IPS-18c (cell line): Measurements from ENCODE around the gene CATSPER1.
"Not testable (repeated sequence)": the region's sequence is repeated elsewhere in the genome, so short reads cannot be mapped to it uniquely, and the experiment has no call there.

Experiments used
- H3K4me3 ChIP-seq: 2 replicates; pipeline ENCODE4 v1.7.0; 2013; ENCODE audit warnings: low read depth, mild to moderate bottlenecking, low read length, moderate library complexity; ENCODE audit not compliant: insufficient read depth
- H3K9me3 ChIP-seq: one replicate; pipeline ENCODE4 v1.6.1; 2013; ENCODE audit warnings: mild to moderate bottlenecking, low read length, moderate library complexity; ENCODE audit not compliant: control insufficient read depth, insufficient read depth

CATSPER1 gene

DNA sequence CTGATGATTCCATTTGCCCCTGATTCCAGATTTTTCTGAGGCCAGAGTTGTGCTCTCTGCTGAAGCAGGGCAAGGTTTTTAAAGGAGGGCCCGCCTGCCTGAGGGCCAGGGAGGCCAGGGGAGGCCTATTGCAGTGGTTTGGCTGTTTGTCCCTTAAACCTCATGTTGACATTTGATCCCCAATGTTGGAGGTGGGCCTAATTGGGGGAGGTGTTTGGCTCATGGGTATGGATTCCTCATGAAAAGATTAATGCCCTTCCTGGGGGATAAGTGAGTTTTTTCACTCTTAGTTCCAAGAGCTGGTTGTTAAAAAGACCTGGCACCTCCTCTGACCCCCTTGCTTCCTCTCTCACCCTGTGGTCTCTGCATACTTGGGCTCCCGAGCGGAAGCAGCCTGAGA is 13.5 kb upstream of the CATSPER1 start:
- H3K9me3 ChIP-seq: peaks cover 3% of the 10 kb centered on the region

DNA sequence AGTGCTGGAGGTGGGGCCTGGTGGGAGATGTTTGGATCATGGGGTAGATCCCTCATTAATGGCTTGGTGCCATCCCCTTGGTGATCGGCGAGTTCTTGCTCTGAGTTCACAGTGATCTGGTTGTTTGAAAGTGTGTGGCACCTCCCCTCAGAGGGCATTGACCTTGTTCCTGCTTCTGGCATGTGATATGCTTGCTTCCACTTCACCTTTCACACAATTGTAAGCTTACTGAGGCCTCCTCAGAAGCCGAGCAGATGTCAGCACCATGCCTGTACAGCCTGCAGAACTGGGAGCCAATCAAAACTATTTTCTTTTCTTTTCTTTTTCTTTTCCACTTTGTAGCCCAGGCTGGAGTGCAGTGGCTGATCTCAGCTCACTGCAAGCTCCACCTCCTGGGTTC is 11.0 kb upstream of the CATSPER1 start:
- Histone ChIP-seq H3K4me3 (no peak overlapping the region), H3K9me3 (no peaks in the 10 kb centered on the region)

More for the DNA sequence above, 13.5 kb upstream of the CATSPER1 start:
- H3K4me3 ChIP-seq: no peak overlapping the region

DNA sequence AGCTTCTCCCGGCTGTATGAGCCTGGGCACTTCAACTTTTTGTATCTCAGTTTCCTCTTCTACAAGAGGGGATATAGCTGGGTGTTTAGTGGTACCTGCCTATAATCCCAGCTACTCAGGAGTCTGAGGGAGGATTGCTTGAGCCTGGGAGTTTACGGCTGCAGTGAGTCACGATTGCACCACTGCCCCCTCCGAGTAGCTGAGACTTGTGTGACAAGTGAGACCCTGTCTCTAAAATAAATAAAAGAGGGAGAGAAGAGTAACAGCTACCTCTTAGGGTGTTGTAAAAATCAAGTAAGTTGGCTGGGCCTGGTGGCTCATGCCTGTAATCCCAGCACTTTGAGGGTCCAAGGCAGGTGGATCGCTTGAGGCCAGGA is 10.0 kb upstream of the CATSPER1 start:
- Histone ChIP-seq H3K9me3 (no peaks in the 10 kb centered on the region), H3K4me3 (no peak overlapping the region)

DNA sequence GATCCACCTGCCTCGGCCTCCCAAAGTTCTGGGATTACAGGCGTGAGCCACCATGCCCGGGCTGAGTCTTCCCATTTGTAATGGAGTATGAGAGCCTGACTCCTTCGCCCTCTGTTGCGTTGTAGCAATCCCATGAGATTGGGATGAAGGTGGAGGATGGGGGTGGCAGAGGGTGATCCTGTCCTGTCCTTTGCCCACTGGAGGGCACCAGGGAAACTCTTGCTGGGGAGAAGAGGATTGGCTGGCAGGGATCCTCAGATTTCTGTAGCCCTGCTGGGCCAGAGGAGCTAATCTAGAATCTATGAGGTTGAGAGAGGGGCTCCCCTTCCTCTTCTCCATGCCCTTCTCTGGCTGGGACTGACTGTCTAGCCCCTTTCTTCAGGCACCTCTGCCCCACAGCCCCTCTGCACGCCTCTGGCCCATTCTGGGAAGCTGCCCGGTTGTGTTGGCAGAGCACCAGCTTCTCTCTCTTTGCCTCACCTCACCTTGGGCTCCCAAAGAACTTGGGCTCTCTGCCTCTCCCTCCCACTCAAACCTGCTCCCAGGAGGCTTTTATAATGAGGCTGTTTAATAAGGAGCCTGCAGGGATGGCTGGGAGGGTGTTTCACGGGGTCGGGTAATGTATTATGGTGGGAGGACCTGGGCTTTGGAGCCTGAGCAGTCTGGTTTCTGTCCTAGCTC is 9.5 kb upstream of the CATSPER1 start:
- no peak overlapping the region for H3K4me3 ChIP-seq
- no peaks in the 10 kb centered on the region for H3K9me3 ChIP-seq

DNA sequence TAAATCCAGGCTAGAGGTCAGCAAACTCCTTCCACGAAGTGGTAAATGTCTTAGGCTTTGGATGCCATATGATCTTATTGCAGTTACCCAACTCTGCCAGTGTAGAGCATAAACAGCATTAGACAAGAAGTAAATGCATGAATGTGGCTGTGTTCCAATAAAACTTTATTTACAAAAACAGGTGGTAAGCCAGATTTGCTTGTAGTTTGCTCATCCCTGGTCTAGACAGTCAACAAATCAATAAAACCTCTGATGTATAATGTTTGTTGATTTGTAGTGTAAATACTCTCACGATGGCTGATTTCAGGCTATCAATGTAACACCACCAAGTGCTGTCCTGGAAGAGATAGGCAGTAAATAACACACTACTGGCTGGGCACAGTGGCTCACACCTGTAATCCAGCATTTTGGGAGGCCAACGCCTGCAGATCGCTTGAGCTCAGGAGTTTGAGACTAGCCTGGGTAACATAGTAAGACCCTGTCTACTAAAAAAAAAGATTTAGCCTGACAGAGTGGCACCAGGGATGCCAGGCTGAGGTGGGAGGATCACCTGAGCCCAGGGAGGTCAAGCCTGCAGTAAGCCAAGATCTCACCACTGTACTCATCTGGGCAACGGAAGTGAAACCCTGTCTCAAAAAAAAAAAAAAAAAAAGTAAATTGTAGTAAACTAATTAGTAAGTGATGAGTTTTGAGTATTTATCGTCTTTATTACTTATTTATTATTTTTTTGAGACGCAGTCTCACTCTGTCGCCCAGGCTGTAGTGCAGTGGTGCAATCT is 6.9 kb upstream of the CATSPER1 start:
- H3K4me3 ChIP-seq: no peak overlapping the region

DNA sequence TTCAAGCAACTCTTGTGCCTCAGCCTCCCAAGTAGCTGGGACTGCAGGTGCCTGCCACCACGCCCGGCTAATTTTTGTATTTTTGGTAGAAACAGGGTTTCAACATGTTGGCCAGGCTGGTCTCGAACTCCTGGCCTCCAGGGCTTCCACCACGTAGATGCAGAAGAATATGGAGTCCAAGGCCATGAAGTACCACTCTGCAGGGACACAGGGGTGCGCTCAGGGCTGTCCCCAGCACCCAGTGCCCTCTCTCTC is 3.2 kb downstream of the CATSPER1 start:
- not testable (repeated sequence) for H3K4me3 ChIP-seq, H3K9me3 ChIP-seq

More for the DNA sequence above, 6.9 kb upstream of the CATSPER1 start:
- no peaks in the 10 kb centered on the region for H3K9me3 ChIP-seq

DNA sequence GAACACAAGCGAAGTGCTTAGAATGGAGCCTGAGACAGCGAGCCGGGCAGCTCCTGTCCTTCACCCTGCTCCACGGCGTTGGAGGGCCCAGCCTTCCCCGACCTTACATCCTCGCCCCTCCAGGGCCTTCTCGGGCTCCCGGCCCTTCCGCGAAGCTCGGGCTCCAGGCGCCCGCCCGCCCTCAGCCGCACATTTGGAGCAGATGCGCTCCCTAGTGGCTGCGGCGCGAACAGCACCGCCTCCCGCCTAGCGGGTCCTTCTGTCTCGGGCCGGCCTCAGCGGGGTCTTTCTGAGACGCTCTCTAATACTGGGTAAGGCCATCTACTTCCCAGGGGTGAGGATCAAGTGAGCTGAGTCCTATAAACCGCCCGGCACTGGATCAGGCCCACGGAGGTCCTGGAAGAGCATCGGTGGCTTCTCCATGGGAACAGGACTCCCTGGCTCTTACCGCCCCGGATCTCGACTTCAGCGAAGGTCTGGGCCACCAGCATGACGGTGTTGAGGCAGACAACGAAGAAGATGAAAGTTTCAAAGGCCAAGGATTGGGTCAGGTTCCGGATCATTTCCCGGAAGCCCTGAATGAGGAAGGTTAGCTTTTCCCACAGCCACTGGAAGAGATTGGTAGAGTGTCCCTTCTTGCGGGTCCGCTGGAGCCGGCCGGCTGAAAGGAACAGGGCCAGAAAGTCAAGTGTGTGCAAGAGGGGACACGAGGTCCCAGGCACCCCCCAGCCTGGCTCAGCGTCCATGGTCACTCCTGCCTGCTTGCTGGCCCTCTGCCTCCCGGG is 3.7 kb downstream of the CATSPER1 start:
- Histone ChIP-seq H3K9me3 (no peaks in the 10 kb centered on the region), H3K4me3 (no peak overlapping the region)

DNA sequence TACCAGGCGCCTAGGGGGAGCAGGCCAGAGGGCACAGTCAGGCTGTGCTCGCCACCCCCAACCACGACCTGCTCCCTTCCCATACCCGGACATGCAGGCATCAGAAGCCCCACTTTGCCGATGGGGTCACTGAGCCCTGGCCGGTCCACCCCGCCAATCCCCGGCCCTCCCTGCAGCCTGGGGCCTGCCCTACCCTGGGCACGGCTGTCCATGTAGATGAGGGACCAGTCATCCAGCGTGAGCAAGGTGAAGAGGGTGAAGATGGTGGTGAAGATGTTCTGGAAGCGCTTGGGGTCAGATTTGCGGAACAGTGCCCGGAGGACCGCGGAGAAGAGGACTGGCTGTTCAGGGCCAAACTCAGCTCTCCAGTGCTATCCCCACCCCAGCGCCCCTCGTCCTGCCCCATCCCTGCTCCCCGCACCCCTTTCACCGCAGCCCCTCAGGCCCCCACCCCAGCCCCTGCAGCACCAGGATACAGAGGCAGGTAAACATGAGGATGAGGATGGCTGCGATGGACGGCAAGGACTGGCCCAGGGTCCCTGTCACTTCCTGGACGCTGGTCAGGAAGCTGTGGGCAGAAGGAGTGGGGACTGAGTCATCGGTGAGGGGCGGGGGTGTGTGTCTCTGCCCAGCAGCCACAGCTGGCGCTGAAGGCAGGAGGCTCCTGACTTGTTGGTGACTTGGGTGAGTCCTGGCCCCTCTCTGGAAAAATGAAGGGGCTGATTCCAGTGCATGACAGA is 5.5 kb downstream of the CATSPER1 start:
- H3K4me3 ChIP-seq: no peak overlapping the region
- no peaks in the 10 kb centered on the region for H3K9me3 ChIP-seq

DNA sequence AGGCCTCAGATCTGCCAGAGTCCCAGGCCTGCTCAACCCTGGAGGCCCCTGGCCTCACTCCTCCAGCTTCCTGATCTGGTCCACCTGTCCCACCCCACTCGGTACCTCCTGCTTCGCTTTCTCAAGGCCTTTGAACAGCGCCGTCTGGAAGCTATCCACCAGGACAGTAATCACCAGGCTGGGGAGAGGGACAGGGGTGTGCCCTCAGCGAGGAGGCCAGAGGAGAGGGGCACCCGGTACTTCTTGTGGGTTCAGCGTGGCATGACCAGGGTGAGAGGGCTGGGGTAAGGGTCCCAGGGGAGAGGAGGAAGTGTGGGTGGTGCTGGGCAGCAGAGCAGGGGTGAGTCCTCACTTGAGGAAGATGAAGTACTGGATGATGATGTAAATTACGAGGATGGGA is 6.1 kb downstream of the CATSPER1 start:
- H3K4me3 ChIP-seq: no peak overlapping the region
- no peaks in the 10 kb centered on the region for H3K9me3 ChIP-seq

DNA sequence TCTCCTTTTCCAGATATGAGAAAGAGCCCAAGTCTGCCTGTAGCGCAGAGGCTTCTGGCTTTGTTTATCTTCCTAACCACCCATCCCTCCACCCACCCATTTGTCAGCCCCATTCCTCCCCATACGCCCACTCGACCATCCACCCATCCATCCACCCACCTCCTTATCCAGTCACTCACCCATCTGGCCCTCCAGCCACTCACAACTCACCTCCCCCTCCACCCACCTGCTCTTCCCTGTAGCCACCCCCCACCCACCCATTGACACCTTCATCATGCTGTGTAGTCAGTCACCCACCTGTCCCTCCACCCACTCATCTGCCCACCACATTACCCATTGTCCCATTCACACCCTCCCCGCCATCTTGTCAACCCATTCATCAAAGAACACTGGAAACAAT is 9.0 kb downstream of the CATSPER1 start:
- Histone ChIP-seq H3K9me3 (no peaks in the 10 kb centered on the region), H3K4me3 (no peak overlapping the region)

DNA sequence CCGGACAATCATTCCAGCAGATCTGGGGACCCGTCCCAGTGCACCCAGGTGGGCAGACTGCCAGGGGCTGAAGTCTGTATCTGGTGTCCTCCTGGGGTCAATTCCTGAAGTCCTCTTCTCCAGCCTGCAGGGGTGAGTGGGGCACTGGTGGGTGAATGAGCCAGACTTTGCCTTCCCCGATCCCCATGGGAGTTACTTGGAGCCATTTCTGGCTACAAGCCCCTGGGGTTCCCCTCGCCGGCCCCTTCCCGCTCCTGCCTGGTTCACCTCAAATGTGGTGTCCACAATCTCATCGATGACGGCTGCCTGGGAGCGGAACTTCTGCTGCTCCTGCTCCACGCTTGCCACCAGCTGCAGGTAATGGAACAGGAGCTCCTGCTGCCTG is 9.5 kb downstream of the CATSPER1 start:
- no peaks in the 10 kb centered on the region for H3K9me3 ChIP-seq

DNA sequence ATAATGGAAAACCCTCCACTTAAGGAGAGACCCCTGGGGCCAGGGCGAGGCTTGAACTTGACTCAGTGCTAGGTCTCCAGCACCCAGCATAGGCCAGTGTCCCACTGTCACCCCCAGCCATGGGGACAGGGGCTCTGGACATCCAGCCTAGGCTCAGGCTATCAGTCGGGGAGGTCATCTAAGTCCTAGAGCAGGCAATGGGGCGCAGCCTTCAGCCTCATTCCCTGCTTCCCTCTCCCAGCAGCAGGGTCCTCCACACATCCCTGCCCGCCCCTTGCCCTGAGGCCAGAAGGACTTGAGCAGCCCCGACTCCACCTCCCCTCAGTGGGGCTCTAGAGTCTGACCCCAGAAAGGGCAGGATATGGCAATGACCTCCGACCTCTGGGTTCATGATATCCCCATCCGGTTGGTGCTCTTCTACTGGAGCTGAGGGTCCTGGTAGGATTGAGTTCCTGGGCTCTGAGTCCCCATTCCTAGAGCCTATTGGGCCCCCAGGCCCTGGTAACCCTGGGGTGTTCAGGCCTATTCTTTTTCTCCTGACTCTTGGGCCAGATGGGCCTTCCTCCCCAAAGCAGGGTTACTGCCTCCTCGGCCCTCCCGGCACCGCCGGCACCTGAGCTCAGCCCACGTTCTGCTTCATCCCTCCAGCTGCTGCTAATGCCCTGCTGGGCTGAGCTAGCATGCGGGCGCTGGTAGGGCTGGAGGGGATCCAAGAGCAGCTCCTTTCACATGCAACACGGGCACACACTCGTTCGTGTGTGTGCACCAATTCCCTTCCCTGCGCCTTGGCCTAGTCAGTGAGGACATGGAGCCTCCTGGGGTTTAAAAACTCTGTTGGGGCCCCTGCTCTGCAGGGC is 10.1 kb downstream of the CATSPER1 start:
- Histone ChIP-seq H3K4me3 (no peak overlapping the region), H3K9me3 (no peaks in the 10 kb centered on the region)

More for the DNA sequence above, 9.5 kb downstream of the CATSPER1 start:
- H3K4me3 ChIP-seq: no peak overlapping the region

DNA sequence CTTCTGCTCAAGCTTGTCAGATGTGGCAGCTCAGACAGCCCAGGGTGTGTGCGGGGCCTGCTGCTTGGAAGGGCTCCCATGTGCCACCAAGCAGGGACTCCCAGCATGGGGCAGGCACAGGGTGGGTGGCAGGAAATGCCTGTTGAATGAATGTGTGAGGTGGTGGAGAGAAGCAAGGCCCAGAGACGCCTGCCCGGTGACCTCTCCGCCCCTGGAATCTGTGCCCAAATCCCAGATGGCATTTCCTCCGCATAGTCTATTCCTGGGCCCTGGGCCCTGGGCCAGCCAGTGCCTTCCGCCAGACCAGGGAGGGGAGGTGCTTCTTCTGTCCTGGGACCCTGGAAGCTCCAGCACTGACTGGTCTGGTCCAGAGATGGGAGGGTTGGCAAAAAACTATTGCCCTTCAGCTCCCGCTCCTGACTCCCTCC is 10.8 kb downstream of the CATSPER1 start:
- no peak overlapping the region for H3K4me3 ChIP-seq
- no peaks in the 10 kb centered on the region for H3K9me3 ChIP-seq

DNA sequence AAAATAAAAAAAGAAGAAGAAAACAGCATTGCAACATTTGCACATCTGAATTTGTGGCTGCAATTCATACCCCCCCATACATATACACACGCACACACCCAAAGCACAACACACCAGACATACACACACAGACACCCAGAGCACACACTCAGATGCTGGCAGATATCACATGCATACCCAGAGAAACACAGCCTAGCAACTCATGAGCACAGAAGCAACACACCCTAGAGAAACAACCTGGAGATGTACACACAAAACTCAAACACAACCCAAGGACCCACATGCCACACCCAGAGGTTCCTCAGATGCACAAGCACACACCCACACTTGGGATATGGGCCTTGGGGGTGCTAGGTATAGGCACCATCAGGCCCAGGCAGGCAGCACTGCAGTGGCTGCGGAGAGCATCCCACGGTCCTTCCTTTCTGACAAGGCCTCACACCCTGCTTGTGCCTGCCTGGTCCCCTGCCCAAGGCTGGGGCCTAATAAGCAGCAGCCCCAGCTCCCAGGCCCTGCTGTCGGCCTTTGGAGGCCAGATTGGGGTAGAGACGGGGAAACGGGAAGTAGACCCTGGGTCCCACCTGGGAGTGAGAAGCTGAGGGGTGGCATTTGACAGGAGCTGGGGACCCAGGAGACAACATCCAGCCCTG is 11.3 kb downstream of the CATSPER1 start:
- Histone ChIP-seq H3K4me3 (no peak overlapping the region), H3K9me3 (no peaks in the 10 kb centered on the region)

DNA sequence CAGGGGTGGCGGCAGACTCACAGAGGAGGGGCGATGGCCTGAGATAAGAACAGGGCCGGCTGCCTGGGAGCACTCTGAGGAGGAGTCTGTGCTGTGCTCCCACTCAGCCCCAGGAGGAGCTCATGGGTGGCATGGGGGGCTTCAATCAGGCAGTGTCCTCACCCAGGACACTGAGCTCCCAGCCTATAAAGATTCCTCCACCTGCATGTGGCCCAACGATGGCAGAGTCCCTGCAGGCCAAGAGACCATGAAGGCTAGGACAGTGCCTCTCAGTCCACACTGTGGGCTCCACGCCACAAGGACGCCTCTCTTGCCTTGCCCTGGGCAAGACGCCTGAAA is 12.5 kb downstream of the CATSPER1 start:
- Histone ChIP-seq H3K4me3 (no peak overlapping the region), H3K9me3 (no peaks in the 10 kb centered on the region)

DNA sequence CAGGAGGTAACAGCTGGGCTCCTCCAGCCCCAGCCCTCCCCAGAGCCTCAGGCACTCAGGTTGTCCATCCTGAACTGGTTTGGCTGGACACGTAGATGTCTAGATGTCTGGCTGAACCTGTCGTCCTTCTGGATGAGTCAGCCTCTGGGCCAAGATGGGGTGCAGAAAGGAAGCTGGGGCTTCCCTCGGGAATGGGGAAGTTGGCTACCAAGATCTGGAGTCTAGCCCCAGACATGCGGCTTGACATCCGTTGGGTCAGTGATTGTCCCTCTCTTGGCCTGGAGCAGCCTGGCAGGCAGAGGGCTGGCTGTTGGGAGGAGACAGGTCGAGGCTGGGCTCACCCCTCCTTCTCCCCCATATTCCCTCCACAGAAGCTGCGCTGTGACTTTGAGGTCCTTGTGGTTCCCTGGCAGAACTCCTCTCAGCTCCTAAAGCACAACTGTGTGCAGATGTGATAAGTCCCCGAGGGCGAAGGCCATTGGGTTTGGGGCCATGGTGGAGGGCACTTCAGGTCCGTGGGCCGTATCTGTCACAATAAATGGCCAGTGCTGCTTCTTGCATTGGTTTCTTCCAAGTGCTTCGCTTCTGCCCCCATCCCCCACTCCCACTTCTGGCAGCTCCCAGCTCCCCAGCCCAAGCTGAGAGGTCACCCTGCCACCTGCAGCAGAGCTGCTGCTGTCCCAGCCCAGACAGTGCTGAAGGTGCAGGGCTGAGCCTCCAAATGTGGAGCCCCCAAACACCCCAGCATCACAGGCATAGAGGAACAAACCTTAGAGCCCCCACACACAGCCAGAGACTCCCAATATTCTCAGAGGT is 13.1 kb downstream of the CATSPER1 start:
- Histone ChIP-seq H3K4me3 (no peak overlapping the region), H3K9me3 (no peaks in the 10 kb centered on the region)
